Measurements from ENCODE around the gene FAM228A.

The FAM228A gene

DNA sequence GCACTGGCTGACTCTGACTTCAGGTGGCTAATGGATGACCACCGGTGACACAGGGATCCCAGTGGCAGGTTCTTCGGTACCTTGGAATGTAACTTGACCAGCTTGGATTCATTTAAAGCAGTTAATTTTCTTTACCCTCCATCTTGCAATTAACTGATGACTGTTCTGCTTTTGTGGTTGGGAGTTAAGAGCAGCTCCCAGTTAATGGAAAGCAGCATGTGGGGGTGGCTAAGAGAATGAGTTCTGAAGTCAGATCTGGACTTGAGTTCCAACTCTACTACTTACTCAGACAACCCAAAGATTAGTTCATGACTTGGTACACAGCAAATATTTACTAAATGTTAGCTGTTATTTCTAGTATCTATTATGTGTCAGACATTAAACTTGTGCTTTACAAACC lies 58.5 kb downstream of the FAM228A start:
- no peak for DNase-seq (ENCODE audit: extremely low read depth, low read depth)
- TF ChIP-seq, protein P1, sequence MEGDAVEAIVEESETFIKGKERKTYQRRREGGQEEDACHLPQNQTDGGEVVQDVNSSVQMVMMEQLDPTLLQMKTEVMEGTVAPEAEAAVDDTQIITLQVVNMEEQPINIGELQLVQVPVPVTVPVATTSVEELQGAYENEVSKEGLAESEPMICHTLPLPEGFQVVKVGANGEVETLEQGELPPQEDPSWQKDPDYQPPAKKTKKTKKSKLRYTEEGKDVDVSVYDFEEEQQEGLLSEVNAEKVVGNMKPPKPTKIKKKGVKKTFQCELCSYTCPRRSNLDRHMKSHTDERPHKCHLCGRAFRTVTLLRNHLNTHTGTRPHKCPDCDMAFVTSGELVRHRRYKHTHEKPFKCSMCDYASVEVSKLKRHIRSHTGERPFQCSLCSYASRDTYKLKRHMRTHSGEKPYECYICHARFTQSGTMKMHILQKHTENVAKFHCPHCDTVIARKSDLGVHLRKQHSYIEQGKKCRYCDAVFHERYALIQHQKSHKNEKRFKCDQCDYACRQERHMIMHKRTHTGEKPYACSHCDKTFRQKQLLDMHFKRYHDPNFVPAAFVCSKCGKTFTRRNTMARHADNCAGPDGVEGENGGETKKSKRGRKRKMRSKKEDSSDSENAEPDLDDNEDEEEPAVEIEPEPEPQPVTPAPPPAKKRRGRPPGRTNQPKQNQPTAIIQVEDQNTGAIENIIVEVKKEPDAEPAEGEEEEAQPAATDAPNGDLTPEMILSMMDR (IDR thresholded peaks at IDR 0.05; ENCODE audit: low read depth, low read length, missing control alignments): no peak

DNA sequence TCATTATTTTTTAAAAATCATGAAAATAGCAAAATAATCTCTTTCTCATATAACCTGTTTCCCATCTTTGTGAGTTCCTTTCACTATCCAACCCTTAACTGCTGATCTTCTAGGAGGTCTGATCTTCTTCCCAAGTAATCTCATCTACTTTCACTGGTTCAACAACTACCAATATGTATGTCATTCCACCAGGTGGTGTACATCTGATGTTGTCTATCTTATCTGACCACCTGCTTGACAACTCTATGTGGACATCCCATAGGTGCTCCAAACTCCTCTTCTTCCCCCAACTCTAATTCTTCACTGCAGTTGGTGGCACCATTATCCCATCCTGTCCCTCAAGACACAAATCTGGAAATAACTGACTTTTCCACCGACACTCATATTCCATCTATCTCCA lies 62.5 kb downstream of the FAM228A start:
- H3K4me3 ChIP-seq (replicated peaks; ENCODE audit: low read depth, low read length): no peak overlapping the region
- TF ChIP-seq, protein P1 (IDR thresholded peaks at IDR 0.05; ENCODE audit: low read depth, low read length, missing control alignments): no peak
- DNase-seq (ENCODE audit: extremely low read depth, low read depth): no peak

More for the DNA sequence above, 58.5 kb downstream of the FAM228A start:
- H3K4me3 ChIP-seq (replicated peaks; ENCODE audit: low read depth, low read length): no peak overlapping the region

DNA sequence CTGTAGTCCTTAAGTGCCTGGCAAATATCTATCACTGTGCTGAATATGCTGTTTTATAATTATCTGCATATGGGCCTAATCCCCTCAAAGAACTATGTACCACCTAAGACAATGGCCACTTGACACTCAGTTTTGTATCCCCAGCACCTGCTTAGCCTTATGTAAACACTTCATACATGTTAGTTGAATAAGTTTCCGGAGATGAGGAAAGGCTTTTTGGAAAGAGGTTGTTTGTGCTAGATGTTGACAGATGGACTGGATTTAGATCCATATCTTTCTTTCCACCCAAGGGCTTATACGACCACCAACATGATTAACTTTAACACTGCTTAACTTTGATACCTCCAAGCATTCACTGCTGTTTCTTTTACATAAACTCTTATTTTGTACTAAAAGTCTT lies 63.3 kb downstream of the FAM228A start:
- DNase-seq (ENCODE audit: extremely low read depth, low read depth): no peak
- H3K4me3 ChIP-seq (replicated peaks; ENCODE audit: low read depth, low read length): no peak overlapping the region
- TF ChIP-seq, protein P1 (IDR thresholded peaks at IDR 0.05; ENCODE audit: low read depth, low read length, missing control alignments): no peak

DNA sequence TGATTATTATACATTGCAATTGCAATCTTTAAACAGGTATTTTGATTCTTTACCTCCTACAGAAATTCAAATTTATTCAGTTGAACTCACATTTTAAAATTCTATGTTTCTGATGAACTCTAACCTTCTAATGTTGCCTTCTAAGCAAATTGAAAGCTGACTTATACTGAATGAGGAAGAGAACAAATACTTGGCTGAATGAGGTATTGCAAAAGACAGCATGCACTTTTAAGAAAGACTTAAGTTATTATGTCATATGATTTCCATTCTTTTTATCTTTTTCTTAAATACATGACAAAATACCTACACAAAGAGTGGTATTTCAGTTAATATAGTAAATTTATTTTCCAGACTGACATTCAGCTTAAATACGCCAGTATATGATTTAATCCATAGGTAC lies 64.7 kb downstream of the FAM228A start:
- DNase-seq (ENCODE audit: extremely low read depth, low read depth): no peak
- no peak overlapping the region for H3K4me3 ChIP-seq (replicated peaks; ENCODE audit: low read depth, low read length)
- TF ChIP-seq, protein P1 (IDR thresholded peaks at IDR 0.05; ENCODE audit: low read depth, low read length, missing control alignments): no peak

All from HFF-Myc (cell line).